HG03045 (cell line): ENCODE measurements around the gene TRIM24.
A peak's percentile ranks its signal among the peaks of the same experiment; 100 is the strongest.

ENCODE experiments used
- ATAC-seq: cut with Tn5 transposase; IDR thresholded peaks from one replicate; pipeline ENCODE4 v1.9.1; 2021; ENCODE audit warnings: mild to moderate bottlenecking, moderate library complexity; ENCODE audit not compliant: unreplicated experiment

The TRIM24 gene

DNA sequence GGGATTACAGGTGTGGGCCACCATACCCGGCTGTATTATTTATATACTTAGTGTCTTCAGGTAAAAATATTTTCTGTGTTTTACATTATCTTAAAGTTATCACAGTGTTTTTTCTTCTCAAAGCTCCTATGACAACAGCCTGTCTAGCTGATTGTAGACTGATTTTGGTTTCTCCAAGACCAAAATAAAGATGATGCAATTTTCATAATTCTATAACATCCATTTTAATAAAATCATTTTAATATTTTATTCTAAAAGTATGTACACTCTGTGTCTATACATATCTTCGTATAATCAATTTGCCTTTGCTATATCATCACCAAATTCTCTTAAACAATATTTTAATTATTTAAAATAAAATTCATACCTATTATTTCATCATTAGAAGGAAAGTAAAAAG lies 108.6 kb downstream of the TRIM24 start:
- ATAC-seq = no peak

DNA sequence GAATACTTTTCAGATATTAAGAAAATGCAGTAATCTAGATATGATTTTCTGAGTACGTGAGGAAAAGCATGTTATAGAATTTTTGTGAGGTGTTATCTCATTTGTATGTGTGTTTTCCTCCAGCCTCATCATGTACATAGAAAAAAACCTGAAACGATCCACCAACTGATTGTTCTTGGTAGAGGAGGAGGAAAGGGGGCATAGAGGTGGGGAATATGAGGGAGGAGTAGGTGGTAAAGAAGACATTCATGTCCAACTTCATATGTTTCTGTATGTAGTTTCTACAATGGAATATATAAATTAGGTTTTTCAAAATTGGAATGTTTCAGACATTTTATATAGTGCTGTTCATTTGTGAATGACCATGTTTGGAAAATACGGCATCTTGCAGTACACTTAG lies 109.4 kb downstream of the TRIM24 start:
- no peak for ATAC-seq

DNA sequence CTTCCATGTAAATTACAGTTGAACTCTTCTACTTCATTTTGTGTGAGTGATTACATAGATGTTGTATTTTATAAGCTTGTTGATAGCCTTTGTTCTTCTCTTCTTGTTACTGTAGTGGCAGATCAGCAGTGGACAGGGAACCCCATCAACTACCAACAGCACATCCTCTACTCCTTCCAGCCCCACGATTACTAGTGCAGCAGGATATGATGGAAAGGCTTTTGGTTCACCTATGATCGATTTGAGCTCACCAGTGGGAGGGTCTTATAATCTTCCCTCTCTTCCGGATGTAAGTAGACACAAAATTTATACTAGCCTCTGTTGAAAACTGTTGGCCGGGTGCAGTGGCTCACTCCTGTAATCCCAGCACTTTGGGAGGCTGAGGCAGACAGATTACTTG lies 110.7 kb downstream of the TRIM24 start:
- no peak for ATAC-seq

DNA sequence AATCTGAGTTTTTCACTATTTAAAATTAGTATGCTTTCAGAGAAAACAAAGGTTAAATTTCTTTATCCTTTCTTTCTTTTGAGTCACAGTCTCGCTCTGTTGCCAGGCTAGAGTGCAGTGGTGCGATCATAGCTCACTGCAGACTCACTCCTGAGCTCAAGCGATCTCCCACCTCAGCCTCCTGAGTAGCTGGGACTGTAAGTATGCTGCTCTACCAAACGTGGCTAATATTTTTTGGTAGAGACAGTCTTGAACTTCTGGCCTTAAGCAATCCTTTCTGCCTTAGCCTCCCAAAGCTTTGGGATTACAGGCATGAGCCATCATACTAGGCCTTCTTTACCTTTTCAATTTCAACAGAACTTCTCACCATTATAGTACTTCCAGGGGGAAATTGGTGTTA lies 113.7 kb downstream of the TRIM24 start:
- ATAC-seq = no peak

DNA sequence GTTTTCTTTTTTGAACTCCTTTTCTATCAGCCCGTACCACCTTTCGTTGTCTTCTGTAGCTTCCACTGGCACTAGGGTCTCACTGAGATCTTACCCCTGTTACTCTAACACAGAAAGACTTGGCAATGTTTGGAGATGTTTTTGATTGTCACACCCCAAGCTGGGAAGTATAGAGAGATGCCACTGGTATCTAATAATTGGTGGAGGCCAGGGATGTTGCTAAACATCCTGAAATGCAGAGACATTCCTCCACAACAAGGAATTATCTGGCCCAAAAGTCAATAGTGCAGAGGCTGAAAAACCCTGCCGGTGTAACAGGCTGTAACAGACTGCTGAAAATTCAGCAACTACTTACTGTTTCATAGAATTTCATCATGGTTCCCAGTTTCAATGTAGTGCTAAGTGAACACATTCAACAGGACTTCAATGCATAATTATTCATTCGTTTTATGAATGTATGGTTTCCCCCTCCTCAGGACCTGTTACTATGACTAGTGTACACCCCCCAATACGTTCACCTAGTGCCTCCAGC lies 115.9 kb downstream of the TRIM24 start:
- ATAC-seq = no peak

DNA sequence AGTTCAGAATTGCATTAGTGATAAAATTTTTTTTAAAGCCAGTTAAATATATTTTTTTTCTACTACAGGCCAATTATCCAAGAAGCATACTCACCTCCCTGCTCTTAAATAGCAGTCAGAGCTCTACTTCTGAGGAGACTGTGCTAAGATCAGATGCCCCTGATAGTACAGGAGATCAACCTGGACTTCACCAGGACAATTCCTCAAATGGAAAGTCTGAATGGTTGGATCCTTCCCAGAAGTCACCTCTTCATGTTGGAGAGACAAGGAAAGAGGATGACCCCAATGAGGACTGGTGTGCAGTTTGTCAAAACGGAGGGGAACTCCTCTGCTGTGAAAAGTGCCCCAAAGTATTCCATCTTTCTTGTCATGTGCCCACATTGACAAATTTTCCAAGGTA lies 119.1 kb downstream of the TRIM24 start:
- no peak for ATAC-seq

DNA sequence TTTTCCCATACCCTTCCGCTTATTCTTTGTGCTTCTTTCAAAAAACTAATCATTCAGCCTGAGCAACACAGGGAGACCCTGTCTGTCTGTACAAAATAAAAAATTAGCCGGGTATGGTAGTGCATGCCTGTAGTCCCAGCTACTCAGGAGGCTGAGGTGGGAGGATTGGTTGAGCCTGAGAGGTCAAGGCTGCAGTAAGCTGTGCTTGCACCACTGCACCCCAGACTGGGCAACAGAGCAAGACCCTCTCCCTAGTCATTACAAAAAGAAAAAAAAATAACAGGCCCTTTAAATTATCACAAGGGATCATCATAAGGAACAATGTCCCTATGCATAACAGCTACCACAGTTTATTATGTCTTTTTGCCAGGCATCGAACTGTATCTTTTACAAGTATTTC lies 119.6 kb downstream of the TRIM24 start:
- no peak for ATAC-seq

DNA sequence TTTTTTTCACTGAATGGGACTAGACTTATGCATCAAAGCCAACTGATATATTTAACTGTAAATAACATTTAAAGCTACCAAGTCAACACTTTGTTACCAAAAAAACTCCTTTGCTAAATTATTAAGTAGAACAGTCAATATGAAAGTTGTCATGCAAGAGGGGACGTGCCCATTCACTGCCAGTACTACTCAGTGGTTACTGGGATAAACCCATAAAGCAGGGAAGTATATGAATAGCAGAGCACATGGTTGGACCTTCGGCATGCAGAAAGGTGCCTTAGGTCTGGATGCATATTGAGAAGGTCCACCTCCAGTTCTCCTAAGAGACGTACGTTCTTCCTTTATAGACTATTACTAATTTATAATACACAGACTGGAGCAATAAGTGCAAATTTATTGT lies 121.0 kb downstream of the TRIM24 start:
- peak; percentile 56 for ATAC-seq

DNA sequence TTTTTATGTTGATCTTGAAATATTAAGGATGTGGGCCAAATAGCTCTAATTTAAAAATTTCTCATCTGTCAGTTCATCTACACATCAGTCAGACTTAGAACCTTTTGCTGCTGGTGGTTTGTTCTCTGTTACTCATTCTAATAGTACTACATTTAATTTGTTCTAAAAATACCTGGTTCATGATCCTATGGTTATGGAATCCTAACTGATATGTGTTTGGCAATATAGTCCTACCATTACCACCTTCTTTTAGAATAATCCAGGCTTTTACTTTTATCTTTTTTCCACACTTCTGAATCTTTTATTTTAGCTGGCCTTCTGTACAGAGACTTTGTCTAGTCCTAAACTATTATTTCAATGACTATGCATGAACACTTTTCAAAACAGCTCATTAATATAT lies 124.2 kb downstream of the TRIM24 start:
- no peak for ATAC-seq

DNA sequence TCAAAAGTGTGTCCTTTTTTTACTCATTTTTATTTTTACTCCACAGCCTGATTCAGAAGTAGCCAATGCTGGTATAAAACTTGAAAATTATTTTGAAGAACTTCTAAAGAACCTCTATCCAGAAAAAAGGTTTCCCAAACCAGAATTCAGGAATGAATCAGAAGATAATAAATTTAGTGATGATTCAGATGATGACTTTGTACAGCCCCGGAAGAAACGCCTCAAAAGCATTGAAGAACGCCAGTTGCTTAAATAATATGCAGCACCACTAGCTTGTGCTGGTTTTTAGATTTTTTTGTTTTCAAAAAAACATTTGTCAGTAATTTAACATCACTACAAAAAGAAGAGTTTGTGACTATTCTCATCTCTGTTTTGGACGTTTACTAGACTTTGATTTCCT lies 124.6 kb downstream of the TRIM24 start:
- ATAC-seq = no peak

DNA sequence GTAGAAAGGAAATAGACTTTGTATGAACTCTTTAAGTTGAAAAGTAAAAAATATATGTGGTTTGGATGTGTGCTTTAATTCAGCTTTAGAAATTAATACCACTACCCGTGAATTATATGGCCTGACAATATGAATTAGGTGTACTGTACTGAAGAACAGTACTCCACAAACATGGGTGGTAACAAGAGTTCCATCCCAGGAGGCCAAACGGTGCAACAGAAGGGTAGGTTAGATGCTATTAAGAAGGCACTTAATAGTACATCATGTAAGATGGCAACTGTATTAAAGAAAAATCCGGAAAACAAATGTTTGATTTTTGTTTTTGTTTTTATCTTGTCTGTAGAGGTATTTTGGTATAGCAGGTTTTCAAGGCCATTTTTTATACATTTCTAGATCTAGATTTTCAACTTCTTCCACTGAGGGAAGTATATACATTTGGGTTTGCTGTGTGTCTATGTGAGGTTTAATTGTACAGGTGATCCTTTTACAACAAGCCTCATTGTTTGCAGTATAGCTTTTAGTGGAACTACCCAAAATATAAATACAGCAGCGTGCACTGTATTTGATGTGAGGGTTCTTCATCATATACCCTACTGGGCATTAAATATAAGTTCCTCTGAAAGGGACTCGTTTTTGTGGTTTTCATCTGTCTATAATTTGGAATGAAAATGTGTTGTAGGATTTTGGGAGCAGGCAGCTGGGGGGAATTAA lies 125.4 kb downstream of the TRIM24 start:
- ATAC-seq = no peak

DNA sequence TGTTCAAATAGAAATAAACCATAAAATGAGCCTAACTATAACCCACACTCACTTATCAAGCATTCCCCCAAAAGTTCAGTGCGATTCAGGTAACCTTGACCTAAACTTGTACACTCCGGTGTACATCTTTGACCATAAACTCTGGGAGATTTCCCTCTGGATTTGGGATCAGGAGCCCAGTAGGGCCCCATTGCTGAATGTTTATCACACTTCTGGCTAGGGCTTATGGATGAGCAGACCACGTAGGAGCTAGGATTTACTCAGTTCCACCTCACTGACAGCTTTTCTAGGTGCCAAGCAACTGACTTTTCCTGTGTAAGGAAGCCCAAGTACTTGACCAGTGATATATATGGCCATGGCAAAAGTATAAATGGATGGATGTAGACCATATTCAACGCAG lies 127.4 kb downstream of the TRIM24 start:
- no peak for ATAC-seq

DNA sequence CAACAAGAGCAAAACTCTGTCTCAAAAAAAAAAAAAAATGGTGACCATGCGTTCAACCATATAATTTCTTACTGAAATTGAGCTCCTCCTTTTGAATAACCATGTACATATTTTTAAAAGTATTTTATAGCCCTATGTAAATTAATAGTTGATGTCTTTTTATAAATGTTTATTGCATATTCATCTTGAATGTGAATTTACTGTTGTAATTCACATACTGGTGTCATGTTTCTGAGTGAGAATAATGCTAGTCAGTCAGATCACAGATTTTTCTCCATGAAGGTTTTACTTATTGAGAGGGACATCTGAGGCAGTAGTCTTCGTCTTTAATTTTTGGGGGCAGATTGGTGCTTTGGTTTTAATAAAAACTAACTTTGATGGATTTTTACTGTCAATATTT lies 128.9 kb downstream of the TRIM24 start:
- ATAC-seq = no peak

DNA sequence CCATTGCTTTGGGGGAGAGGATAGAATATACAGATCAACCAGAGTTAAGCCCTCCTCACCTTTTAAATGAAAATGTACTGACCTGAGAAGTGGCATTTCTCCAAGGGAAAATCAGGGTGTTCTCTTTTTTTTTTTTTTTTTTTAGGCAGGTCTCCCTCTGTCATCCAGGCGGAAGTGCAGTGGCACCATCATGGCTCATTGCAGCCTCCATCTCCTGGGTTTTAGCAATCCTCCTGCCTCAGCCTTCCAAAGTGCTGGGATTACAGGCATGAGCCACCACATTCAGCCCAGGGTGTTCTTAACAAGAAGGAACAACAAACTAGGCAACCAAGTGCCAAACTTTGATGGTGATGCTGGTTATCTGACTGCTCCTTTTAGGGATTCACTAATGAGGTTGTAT lies 130.1 kb downstream of the TRIM24 start:
- ATAC-seq = no peak

DNA sequence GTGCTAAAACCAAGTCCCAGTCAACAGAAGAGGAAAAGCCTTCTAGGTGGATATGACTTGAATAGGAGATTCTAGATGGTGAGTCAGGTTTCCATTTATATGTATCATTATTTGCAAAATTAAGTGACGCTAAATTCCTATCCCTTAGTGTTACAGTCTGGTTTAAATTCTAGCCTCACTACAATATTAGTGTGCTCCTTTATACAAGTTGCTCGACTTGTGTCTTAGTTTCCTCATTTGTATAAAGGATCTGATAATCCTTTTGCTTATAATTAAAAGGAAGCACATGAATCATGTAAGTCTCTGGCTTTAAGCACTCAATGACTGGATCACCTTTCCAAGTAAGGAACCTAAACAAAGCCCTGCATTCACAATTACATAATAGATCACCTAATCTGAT lies 135.4 kb downstream of the TRIM24 start:
- no peak for ATAC-seq

DNA sequence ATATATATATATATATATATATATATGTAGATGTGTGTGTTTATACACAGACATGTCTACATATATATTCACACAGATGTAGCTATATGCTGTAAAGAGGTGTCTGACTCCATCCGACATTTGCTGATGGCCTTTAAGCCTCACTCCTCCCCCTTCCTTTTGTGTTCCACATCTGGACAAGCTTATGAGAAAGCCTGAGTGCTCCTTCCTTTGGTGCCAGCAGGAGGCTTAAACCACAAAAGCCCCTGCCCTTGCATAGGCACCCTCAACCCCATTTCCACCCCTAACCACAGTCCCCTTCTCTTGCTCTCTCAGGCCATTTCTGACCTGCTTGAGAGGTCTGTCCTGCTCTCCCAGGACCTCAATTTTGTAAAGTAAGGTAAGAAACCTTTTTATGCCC lies 142.4 kb downstream of the TRIM24 start:
- no peak for ATAC-seq

DNA sequence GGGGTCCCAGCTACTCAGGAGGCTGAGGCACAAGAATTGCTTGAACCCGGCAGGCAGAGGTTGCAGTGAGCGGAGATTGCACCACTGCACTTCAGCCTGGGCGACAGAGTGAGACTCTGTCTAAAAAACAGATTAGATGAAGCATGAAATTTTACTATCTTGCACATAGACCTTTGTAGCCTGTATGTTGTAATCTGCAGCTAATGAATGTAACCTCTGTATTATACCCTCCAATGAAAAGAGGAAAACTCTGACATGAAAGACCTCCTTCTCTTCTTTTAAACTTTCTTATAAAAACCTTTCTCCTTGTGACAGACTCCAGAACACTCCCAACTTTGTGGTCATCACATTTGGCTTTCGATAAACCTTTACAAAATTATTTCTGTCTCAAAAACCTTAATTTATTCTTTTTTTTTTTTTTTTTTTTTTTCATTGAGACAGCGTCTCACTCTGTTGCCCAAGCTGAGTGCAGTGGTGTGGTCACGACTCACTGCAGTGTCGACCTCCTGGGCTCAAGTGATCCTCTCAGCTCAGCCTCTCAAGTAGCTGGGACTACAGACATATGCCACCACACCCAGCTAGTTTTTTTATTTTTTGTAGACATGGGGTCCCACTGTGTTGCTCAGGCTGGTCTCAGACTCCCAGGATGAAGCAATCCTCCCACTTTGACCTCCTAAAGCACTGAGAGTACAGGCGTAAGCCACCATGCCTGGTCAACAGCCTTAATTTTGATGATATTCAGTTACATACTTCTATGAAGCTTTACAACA lies 143.7 kb downstream of the TRIM24 start:
- ATAC-seq = no peak

DNA sequence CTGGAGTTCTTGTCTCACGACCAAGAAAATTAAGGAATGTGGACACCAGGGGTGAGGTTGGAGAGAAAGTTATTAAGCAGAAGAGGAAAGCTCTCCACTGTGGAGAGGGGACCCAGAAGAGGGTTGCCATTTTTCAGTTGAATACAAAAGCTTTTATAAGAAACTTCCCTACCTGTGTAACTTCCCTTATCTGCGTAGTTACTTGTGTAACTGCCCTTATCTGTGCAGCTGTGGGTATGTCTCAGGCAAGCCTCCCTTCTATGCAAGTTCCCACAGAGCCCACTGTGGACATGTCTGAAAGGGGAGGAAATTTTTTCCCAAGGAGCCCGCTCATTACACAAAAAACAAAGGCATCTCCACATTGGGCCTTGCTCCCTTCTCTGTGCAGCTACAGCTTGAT lies 146.2 kb downstream of the TRIM24 start:
- no peak for ATAC-seq

DNA sequence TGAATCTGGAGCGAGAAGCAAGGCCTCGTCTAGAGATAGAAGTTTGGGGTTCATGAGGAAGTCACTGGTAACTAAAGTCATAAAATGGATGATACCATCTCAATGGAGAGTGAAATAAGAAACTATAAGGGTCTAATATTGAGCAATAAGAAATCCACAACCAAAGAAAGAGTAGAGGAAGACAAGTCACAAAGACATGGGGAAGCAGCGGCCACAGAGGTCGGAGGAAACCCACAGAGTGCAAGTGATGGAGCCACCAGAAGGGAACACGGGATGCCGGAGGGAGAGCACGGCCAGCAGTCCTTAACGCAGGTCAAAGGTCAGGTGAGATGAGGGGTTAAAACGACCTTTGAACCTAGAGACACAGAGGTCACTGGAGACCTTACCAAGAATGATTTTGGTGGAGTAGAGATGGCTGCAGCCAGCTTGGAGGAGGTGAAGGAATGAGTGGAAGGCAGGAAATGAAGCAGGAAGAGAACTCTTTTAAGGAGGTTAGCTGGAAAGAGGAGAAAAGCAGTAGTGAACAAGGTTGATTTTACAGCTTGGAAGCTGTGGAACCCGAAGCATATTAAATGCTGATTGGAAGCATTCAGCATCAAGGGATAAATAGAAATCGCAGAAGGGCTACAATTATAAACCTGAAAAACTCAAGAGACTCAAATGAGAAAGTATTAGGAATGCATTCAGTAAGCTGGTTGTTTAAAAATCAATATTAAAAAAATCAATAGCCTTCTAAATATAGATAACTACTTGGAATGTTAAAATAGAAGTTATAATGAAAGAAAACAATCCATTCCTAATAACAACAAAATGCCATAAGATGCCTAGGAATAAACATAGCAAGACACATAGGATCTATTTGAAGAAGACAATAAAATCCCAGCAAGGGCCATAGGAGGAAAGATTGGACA lies 147.4 kb downstream of the TRIM24 start:
- no peak for ATAC-seq

DNA sequence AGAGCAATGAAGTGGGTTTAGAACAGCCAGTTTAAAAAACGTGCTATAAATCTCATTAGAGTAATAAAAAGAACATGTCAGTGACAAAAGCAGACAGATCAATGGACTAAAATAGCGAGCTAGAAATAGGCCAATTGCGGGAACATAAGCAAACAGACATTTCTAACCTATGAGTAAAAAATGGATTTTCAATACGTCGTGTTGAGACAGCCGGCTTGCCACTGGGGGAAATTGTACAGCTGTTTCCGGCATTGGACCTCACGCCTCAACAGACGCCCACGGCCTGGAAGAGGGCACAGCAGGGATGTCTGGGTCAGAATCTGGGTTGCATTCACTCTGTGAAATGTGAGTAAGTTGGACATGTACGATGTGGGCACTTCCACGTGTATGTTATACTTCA lies 148.2 kb downstream of the TRIM24 start:
- ATAC-seq = peak; percentile 78

DNA sequence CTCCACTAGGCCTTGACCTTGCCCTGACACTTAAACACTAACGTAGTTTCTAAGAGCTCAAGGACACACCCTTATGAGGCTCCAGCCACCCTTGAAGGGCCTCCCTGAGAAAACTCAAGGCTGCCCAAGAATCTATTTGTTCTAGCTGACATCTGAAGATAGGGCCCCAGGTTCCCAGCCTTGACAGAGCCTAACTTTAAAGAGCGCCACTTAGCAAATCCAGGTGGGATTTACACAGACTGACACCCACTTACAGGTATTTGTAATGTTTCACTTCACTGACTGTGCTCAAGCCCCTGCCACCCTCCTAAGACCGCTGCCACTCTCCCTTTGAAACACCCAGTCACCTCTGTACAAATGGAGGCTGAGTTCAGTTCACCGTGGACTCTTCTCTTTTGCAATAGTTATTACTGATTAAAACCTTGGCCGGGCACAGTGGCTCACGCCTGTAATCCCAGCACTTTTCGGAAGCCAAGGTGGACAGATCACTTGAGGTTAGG lies 150.7 kb downstream of the TRIM24 start:
- ATAC-seq = no peak
